OCI-LY1 (cell line): ENCODE results near the gene XPO6.

Source experiments
- H2AFZ ChIP-seq: fragments of 200-600 bp; sonication (generic), shearing (Covaris generic); 2 replicates; pipeline ENCODE4 v1.6.0; 2014; ENCODE audit warnings: antibody characterized with exemption, mild to moderate bottlenecking, low read length
- H3F3A ChIP-seq: fragments of 200-600 bp; sonication (generic), shearing (Covaris generic); 2 replicates; pipeline ENCODE4 v1.6.0; 2014; ENCODE audit warnings: mild to moderate bottlenecking, antibody characterized with exemption, low read length, moderate library complexity; ENCODE audit not compliant: insufficient read depth
- H3K27ac ChIP-seq: fragments of 200-600 bp; sonication (generic); 2 replicates; pipeline ENCODE4 v1.5.1; 2014; ENCODE audit warnings: low read length, mixed run types, mild to moderate bottlenecking, low read depth; ENCODE audit not compliant: poor library complexity, severe bottlenecking
- H3K27me3 ChIP-seq: fragments of 200-600 bp; sonication (generic); 2 replicates; pipeline ENCODE4 v1.6.0; 2014; ENCODE audit warnings: antibody characterized with exemption, mild to moderate bottlenecking, low read length, moderate library complexity; ENCODE audit not compliant: insufficient read depth
- H3K36me3 ChIP-seq: fragments of 200-600 bp; sonication (generic); 2 replicates; pipeline ENCODE4 v1.6.1; 2014; ENCODE audit warnings: mild to moderate bottlenecking, antibody characterized with exemption, low read length, moderate library complexity, mixed read lengths; ENCODE audit not compliant: insufficient read depth
- H3K4me1 ChIP-seq: fragments of 200-600 bp; sonication (generic); 2 replicates; pipeline ENCODE4 v1.5.1; 2014; ENCODE audit warnings: mild to moderate bottlenecking, low read length, moderate library complexity; ENCODE audit not compliant: insufficient read depth, severe bottlenecking
- H3K4me2 ChIP-seq: fragments of 200-600 bp; sonication (generic), shearing (Covaris generic); 2 replicates; pipeline ENCODE4 v1.6.1; 2014; ENCODE audit warnings: low read length
- H3K4me3 ChIP-seq: fragments of 200-600 bp; sonication (generic); 2 replicates; pipeline ENCODE4 v1.5.1; 2014; ENCODE audit warnings: low read length, low read depth, mild to moderate bottlenecking, mixed read lengths; ENCODE audit not compliant: poor library complexity, severe bottlenecking
- H3K79me2 ChIP-seq: fragments of 200-600 bp; shearing (Covaris generic); 2 replicates; pipeline ENCODE4 v1.6.1; 2016; ENCODE audit warnings: mixed run types, low read length, mixed read lengths; ENCODE audit not compliant: insufficient read depth
- H3K9ac ChIP-seq: fragments of 200-600 bp; sonication (generic), shearing (Covaris generic); 2 replicates; pipeline ENCODE4 v1.6.1; 2014; ENCODE audit warnings: mild to moderate bottlenecking, low read length, mixed read lengths
- H3K9me2 ChIP-seq: fragments of 200-600 bp; sonication (generic), shearing (Covaris generic); 2 replicates; pipeline ENCODE4 v1.6.1; 2014; ENCODE audit warnings: low read depth, mild to moderate bottlenecking, low read length, mixed read lengths
- H3K9me3 ChIP-seq: fragments of 200-600 bp; shearing (Covaris generic); 2 replicates; pipeline ENCODE4 v1.6.1; 2014; ENCODE audit warnings: low read length, mixed read lengths
- H4K20me1 ChIP-seq: fragments of 200-600 bp; sonication (generic), shearing (Covaris generic); 2 replicates; pipeline ENCODE4 v1.6.0; 2016; ENCODE audit warnings: mild to moderate bottlenecking, low read length; ENCODE audit not compliant: insufficient read depth
- CTCF ChIP-seq: fragments of 200-600 bp; sonication (generic), shearing (Covaris generic); IDR thresholded peaks from 2 replicates; pipeline ENCODE4 v1.5.1; 2017; ENCODE audit warnings: mild to moderate bottlenecking, antibody characterized with exemption, low read length, moderate library complexity, mixed read lengths
- EZH2 ChIP-seq: fragments of 200-600 bp; sonication (generic), shearing (Covaris generic); IDR thresholded peaks from 2 replicates; pipeline ENCODE4 v1.8.0; 2017; ENCODE audit warnings: borderline replicate concordance, mixed run types, mild to moderate bottlenecking, antibody characterized with exemption, low read length, moderate library complexity, mixed read lengths

The XPO6 gene

DNA sequence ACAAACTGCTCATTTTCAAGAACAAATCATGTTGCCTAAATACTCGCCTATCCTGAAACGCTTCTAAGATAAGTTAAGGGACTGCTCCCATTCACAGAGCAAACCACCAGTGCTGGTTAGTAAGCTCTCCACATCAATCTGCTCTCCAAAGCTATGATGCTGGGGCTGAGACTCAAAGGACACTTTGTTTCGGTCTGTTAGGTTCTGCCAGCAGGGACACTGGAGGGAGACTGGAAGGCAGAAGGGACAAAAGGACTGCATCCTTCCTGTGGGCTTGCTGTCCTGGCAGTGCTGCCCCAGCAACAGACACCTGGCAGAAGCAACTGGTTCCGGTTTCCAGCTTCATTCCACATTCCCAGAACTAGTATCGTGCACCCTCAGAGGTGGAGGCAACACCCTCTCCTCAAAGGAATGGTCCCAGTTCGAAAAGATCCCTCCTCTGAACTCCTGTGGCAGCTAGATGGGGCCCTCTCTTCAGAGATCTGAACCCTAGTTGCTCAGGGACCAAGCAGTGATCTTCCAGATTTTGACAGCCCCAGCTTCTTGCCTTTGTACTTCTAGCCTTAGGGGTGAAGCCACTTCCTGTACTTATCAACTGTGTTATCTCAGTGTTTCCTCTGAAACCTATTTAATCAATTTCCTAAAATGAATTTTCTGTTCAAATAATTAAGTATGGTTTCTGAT, 74.9 kb downstream of the XPO6 start:
- H3K4me3 ChIP-seq: no peak overlapping the region
- no peaks in the 10 kb centered on the region; the same call in 1 of the 2 replicates for H3F3A ChIP-seq
- no peak overlapping the region for H2AFZ ChIP-seq
- peaks cover 77% of the 10 kb centered on the region for H3K36me3 ChIP-seq
- H3K27me3 ChIP-seq: no peaks in the 10 kb centered on the region
- peaks cover 14% of the 10 kb centered on the region for H3K4me1 ChIP-seq
- no peaks in the 10 kb centered on the region for H4K20me1 ChIP-seq
- TF ChIP-seq EZH2 (no peak), CTCF (no peak)
- no peaks in the 10 kb centered on the region for H3K79me2 ChIP-seq
- no peak overlapping the region for H3K4me2 ChIP-seq
- no peaks in the 10 kb centered on the region for H3K9me3 ChIP-seq
- H3K9me2 ChIP-seq: no peaks in the 10 kb centered on the region
- H3K9ac ChIP-seq: no peak overlapping the region
- no peak overlapping the region for H3K27ac ChIP-seq

- no peaks in the 10 kb centered on the region for H3F3A ChIP-seq
- H3K27ac ChIP-seq: no peak overlapping the region
- no peak overlapping the region for H3K9ac ChIP-seq
- H4K20me1 ChIP-seq: no peaks in the 10 kb centered on the region
- no peaks in the 10 kb centered on the region for H3K9me3 ChIP-seq
- TF ChIP-seq EZH2 (no peak), CTCF (no peak)
- H3K79me2 ChIP-seq: no peaks in the 10 kb centered on the region
- no peak overlapping the region for H3K4me2 ChIP-seq
- no peak overlapping the region for H2AFZ ChIP-seq
- H3K4me1 ChIP-seq: no peaks in the 10 kb centered on the region
- H3K36me3 ChIP-seq: peaks cover 97% of the 10 kb centered on the region
- no peaks in the 10 kb centered on the region for H3K9me2 ChIP-seq
- H3K27me3 ChIP-seq: no peaks in the 10 kb centered on the region
- no peak overlapping the region for H3K4me3 ChIP-seq
Measured at GRCh38 chr16:28133666-28134065, 78.1 kb downstream of the XPO6 start.

GRCh38 chr16:28131743-28132393, 79.9 kb downstream of the XPO6 start:
- Histone ChIP-seq H3K27ac (no peak overlapping the region), H3K4me3 (no peak overlapping the region), H3K9me3 (no peaks in the 10 kb centered on the region), H3K36me3 (peaks cover 100% of the 10 kb centered on the region), H3K4me2 (no peak overlapping the region), H3K4me1 (no peaks in the 10 kb centered on the region), H3K27me3 (no peaks in the 10 kb centered on the region), H3K9ac (no peak overlapping the region), H3F3A (no peaks in the 10 kb centered on the region), H3K9me2 (no peaks in the 10 kb centered on the region), H2AFZ (no peak overlapping the region), H3K79me2 (no peaks in the 10 kb centered on the region), H4K20me1 (no peaks in the 10 kb centered on the region)
- no peak for TF ChIP-seq EZH2
- no peak for TF ChIP-seq CTCF
